Neural crest cell (in vitro differentiated cells): ENCODE results near the gene SLC6A20. TPM values are rescaled to one million over a fixed set of nuclear protein-coding genes. Genes with fewer than 3 reads are reported as not detected.

Experiments
- DNase-seq: peaks from one replicate; pipeline ENCODE4 v3.0.0; 2021; ENCODE audit warnings: low read depth, mixed read lengths, low spot score
- H3K27ac Mint-ChIP-seq: one replicate; pipeline ENCODE4 v1.8.0; 2021; ENCODE audit warnings: mild to moderate bottlenecking, mixed read lengths; ENCODE audit not compliant: unreplicated experiment
- H3K27me3 Mint-ChIP-seq: 2 replicates; pipeline ENCODE4 v1.8.0; 2021; ENCODE audit warnings: low read depth, mild to moderate bottlenecking, mixed read lengths
- H3K36me3 Mint-ChIP-seq: 2 replicates; pipeline ENCODE4 v1.8.0; 2021; ENCODE audit warnings: low read depth, mild to moderate bottlenecking, mixed read lengths
- H3K4me1 Mint-ChIP-seq: 2 replicates; pipeline ENCODE4 v1.8.0; 2021; ENCODE audit warnings: mixed read lengths
- H3K4me3 Mint-ChIP-seq: one replicate; pipeline ENCODE4 v1.8.0; 2021; ENCODE audit warnings: mild to moderate bottlenecking, mixed read lengths
- H3K9me3 Mint-ChIP-seq: 2 replicates; pipeline ENCODE4 v1.8.0; 2021; ENCODE audit warnings: mixed read lengths
- CTCF ChIP-seq: fragments of 200-600 bp; sonication (generic); conservative IDR thresholded peaks from 2 replicates; pipeline ENCODE4 v1.5.0; 2021; ENCODE audit warnings: antibody characterized with exemption, mild to moderate bottlenecking
- total RNA-seq: library from RNA; stranded (reverse); gene quantifications from 2 replicates; pipeline ENCODE4 v1.2.1, GENCODE V29; 2021

SLC6A20 gene
- total RNA-seq, 1 donor from 2014 or later = not detected

GRCh38 chr3:45821127-45821526, 24.8 kb upstream of the SLC6A20 start:
- Mint-ChIP-seq H3K4me3 (no peak overlapping the region), H3K36me3 (peaks cover 14% of the 10 kb centered on the region), H3K4me1 (no peaks in the 10 kb centered on the region), H3K27ac (no peak overlapping the region), H3K9me3 (no peaks in the 10 kb centered on the region), H3K27me3 (no peaks in the 10 kb centered on the region)
- no peak for TF ChIP-seq CTCF
- no peak for DNase-seq

GRCh38 chr3:45819543-45819942, 23.2 kb upstream of the SLC6A20 start:
- TF ChIP-seq CTCF = no peak
- Mint-ChIP-seq H3K36me3 (peaks cover 23% of the 10 kb centered on the region), H3K4me3 (no peak overlapping the region), H3K9me3 (no peaks in the 10 kb centered on the region), H3K4me1 (no peaks in the 10 kb centered on the region), H3K27me3 (no peaks in the 10 kb centered on the region), H3K27ac (no peak overlapping the region)
- DNase-seq = no peak

- no peak for TF ChIP-seq CTCF
- H3K36me3 Mint-ChIP-seq = peaks cover 30% of the 10 kb centered on the region
- H3K4me1 Mint-ChIP-seq = no peaks in the 10 kb centered on the region
- no peak overlapping the region for H3K27ac Mint-ChIP-seq
- H3K9me3 Mint-ChIP-seq = no peaks in the 10 kb centered on the region
- no peaks in the 10 kb centered on the region for H3K27me3 Mint-ChIP-seq
- no peak overlapping the region for H3K4me3 Mint-ChIP-seq
- DNase-seq = no peak
Measured at GRCh38 chr3:45817831-45818522, 21.6 kb upstream of the SLC6A20 start.

GRCh38 chr3:45816544-45816943, 20.2 kb upstream of the SLC6A20 start:
- no peak for TF ChIP-seq CTCF
- H3K36me3 Mint-ChIP-seq = peaks cover 28% of the 10 kb centered on the region

GRCh38 chr3:45814322-45814721, 18.0 kb upstream of the SLC6A20 start:
- H3K4me3 Mint-ChIP-seq = no peak overlapping the region
- H3K27me3 Mint-ChIP-seq = no peaks in the 10 kb centered on the region
- no peak for TF ChIP-seq CTCF
- DNase-seq = no peak
- H3K36me3 Mint-ChIP-seq = peaks cover 23% of the 10 kb centered on the region
- H3K9me3 Mint-ChIP-seq = no peaks in the 10 kb centered on the region
- no peak overlapping the region for H3K27ac Mint-ChIP-seq
- no peaks in the 10 kb centered on the region for H3K4me1 Mint-ChIP-seq

More at GRCh38 chr3:45816544-45816943, 20.2 kb upstream of the SLC6A20 start:
- Mint-ChIP-seq H3K4me1 (no peaks in the 10 kb centered on the region), H3K27ac (no peak overlapping the region), H3K9me3 (no peaks in the 10 kb centered on the region), H3K27me3 (no peaks in the 10 kb centered on the region), H3K4me3 (no peak overlapping the region)
- no peak for DNase-seq
